T-helper 1 cell treated with Interleukin-12 subunit alpha and Interleukin-12 subunit beta and Interleukin-4 antibody, amounts not matched to agents 30 μg/mL and 1 μg/mL, for 36 hours (primary cell): Measurements from ENCODE around the gene NEK8.

Source experiments
- H3K27ac Mint-ChIP-seq: one replicate; pipeline ENCODE4 v1.8.0; 2021; ENCODE audit warnings: mild to moderate bottlenecking, mixed read lengths
- H3K27me3 Mint-ChIP-seq: one replicate; pipeline ENCODE4 v1.8.0; 2021; ENCODE audit warnings: low read depth, mixed read lengths
- H3K36me3 Mint-ChIP-seq: one replicate; pipeline ENCODE4 v1.8.0; 2021; ENCODE audit warnings: low read depth, mixed read lengths
- H3K4me1 Mint-ChIP-seq: one replicate; pipeline ENCODE4 v1.8.0; 2021; ENCODE audit warnings: low read depth, mixed read lengths
- H3K4me3 Mint-ChIP-seq: one replicate; pipeline ENCODE4 v1.8.0; 2021; ENCODE audit warnings: mild to moderate bottlenecking, moderate library complexity, mixed read lengths
- H3K9me3 Mint-ChIP-seq: one replicate; pipeline ENCODE4 v1.8.0; 2021; ENCODE audit warnings: mixed read lengths

NEK8 gene

GRCh38 chr17:28728364-28729200, at the start of gene NEK8:
TSS of gene NEK8 (plus strand) at chr17:28728788. CDS start at chr17:28728814, 26 bp downstream.
- peak within 1 kb of the TSS; percentile 97 for H3K27ac Mint-ChIP-seq
- H3K27me3 Mint-ChIP-seq = no peaks in the 10 kb centered on the region
- H3K4me3 Mint-ChIP-seq = peak within 1 kb of the TSS; percentile 91
- peaks cover 42% of the 10 kb centered on the region for H3K4me1 Mint-ChIP-seq
- no peaks in the 10 kb centered on the region for H3K9me3 Mint-ChIP-seq
- H3K36me3 Mint-ChIP-seq = peaks cover 16% of the 10 kb centered on the region

GRCh38 chr17:28682655-28683054, 45.9 kb upstream of the NEK8 start:
- Mint-ChIP-seq H3K36me3 (peaks cover 50% of the 10 kb centered on the region), H3K9me3 (no peaks in the 10 kb centered on the region), H3K4me1 (no peaks in the 10 kb centered on the region), H3K27me3 (no peaks in the 10 kb centered on the region), H3K27ac (no peak overlapping the region), H3K4me3 (no peak overlapping the region)

DNA sequence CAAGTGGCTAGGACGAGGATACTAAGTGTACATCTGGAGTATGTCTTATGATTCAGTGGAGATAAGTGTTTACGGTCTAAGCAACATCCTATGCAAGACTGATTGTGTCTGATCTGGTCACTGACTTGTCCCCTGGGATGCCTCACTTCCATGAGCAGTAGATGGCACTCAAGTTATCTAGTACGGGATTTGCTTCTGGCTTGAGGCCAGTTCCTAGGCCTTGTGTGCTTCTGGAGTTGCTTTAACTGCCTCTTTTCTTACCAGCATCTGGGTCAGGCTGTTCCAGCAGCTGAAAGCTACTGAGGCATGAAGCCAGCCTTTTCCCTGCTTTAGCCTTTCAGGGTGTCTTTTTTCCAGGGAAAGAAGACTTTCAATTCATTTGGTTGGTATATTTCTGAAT, 43.6 kb upstream of the NEK8 start:
- peaks cover 62% of the 10 kb centered on the region for H3K36me3 Mint-ChIP-seq
- H3K27ac Mint-ChIP-seq = no peak overlapping the region
- H3K9me3 Mint-ChIP-seq = no peaks in the 10 kb centered on the region
- no peaks in the 10 kb centered on the region for H3K27me3 Mint-ChIP-seq
- no peaks in the 10 kb centered on the region for H3K4me1 Mint-ChIP-seq
- H3K4me3 Mint-ChIP-seq = no peak overlapping the region

DNA sequence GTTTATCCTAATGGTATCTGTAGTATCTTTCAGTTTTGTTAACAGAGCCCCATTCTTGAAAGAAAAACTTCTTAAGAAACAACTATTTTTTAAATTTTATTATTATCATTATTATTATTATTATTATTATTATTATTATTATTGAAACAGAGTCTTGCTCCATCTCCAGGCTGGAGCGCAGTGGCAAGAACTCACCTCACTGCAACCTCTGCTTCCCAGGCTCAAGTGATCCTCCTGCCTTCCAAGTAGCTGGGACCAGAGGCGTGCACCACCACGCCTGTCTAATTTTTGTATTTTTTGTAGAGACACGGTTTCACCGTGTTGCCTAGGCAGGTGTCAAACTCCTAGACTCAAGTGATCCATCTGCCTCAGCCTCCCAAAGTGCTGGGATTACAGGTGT, 43.2 kb upstream of the NEK8 start:
- no peak overlapping the region for H3K4me3 Mint-ChIP-seq
- H3K27ac Mint-ChIP-seq = no peak overlapping the region
- H3K4me1 Mint-ChIP-seq = no peaks in the 10 kb centered on the region
- no peaks in the 10 kb centered on the region for H3K9me3 Mint-ChIP-seq
- H3K36me3 Mint-ChIP-seq = peaks cover 66% of the 10 kb centered on the region
- no peaks in the 10 kb centered on the region for H3K27me3 Mint-ChIP-seq

DNA sequence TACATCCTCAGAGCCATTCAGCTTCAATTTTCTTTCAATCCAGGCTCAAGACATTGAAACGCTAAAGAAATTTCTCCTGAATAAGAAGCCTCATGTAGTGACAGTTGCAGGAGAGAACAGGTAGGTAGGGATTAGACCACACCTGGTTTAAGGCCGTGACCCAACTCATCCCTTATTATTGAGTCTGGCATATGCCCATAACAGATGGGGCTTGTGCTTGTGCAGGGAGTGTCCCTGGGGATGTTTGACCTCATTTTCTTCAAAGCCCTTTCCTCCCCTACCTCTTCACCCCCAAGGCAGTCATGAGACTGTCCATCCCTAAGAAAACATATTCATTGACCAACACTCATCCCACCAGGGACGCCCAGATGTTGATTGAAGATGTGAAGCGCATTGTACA, 42.3 kb upstream of the NEK8 start:
- peaks cover 70% of the 10 kb centered on the region for H3K36me3 Mint-ChIP-seq
- no peak overlapping the region for H3K27ac Mint-ChIP-seq

GRCh38 chr17:28688481-28688880, 40.1 kb upstream of the NEK8 start:
- Mint-ChIP-seq H3K36me3 (peaks cover 63% of the 10 kb centered on the region), H3K27me3 (no peaks in the 10 kb centered on the region), H3K4me1 (no peaks in the 10 kb centered on the region), H3K27ac (no peak overlapping the region), H3K4me3 (no peak overlapping the region), H3K9me3 (no peaks in the 10 kb centered on the region)

More for the DNA sequence above, 42.3 kb upstream of the NEK8 start:
- Mint-ChIP-seq H3K4me3 (no peak overlapping the region), H3K27me3 (no peaks in the 10 kb centered on the region), H3K9me3 (no peaks in the 10 kb centered on the region), H3K4me1 (no peaks in the 10 kb centered on the region)

DNA sequence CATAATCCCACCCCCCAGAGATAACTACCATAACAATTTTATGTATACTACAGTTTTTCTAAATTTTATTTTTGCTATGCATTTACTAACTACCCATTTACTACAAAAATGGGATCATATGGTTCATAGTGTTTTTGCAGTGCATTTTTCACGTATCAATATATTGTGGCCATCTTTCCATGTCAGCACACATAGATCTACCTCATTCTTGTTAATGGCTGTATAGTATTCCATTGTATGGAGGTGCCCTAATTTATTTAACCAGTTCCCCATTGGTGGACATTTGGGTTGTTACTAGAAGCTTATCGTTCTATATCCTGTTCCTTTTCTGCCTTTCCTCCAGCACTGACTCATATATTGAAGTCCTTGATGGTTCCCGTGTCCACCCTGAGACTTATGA, 39.6 kb upstream of the NEK8 start:
- Mint-ChIP-seq H3K36me3 (peaks cover 65% of the 10 kb centered on the region), H3K4me3 (no peak overlapping the region), H3K9me3 (no peaks in the 10 kb centered on the region), H3K4me1 (no peaks in the 10 kb centered on the region), H3K27me3 (no peaks in the 10 kb centered on the region), H3K27ac (no peak overlapping the region)

DNA sequence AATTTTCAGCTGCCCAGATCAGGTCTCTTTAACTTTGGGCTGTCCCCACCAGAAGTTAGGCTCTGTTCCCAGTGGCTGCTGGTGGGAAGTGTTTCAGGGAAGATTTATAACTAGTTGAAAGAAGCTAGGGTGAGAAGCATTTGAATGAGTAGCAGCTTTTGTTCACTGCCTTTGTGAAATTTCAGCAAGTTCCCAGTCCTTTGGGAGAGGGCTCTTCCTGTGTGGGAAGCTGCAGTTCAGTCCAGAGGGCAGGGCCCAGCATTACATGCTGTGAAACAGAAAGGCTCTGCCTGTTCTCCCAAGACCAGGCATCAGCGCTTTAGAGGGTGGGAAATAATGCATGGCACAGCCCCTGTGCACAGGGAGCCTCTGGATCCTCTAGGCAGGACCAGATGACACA, 34.7 kb upstream of the NEK8 start:
- Mint-ChIP-seq H3K36me3 (peaks cover 49% of the 10 kb centered on the region), H3K4me3 (no peak overlapping the region), H3K4me1 (no peaks in the 10 kb centered on the region), H3K27ac (no peak overlapping the region), H3K9me3 (no peaks in the 10 kb centered on the region), H3K27me3 (no peaks in the 10 kb centered on the region)

GRCh38 chr17:28698253-28698941, 30.2 kb upstream of the NEK8 start:
- Mint-ChIP-seq H3K36me3 (peaks cover 49% of the 10 kb centered on the region), H3K27ac (no peak overlapping the region), H3K9me3 (no peaks in the 10 kb centered on the region), H3K27me3 (no peaks in the 10 kb centered on the region), H3K4me1 (no peaks in the 10 kb centered on the region), H3K4me3 (no peak overlapping the region)

GRCh38 chr17:28700278-28700677, 28.3 kb upstream of the NEK8 start:
- Mint-ChIP-seq H3K9me3 (no peaks in the 10 kb centered on the region), H3K36me3 (peaks cover 46% of the 10 kb centered on the region), H3K27me3 (no peaks in the 10 kb centered on the region), H3K4me1 (no peaks in the 10 kb centered on the region), H3K27ac (no peak overlapping the region), H3K4me3 (no peak overlapping the region)

GRCh38 chr17:28700830-28701492, 27.6 kb upstream of the NEK8 start:
- H3K4me1 Mint-ChIP-seq = peaks cover under 1% of the 10 kb centered on the region

DNA sequence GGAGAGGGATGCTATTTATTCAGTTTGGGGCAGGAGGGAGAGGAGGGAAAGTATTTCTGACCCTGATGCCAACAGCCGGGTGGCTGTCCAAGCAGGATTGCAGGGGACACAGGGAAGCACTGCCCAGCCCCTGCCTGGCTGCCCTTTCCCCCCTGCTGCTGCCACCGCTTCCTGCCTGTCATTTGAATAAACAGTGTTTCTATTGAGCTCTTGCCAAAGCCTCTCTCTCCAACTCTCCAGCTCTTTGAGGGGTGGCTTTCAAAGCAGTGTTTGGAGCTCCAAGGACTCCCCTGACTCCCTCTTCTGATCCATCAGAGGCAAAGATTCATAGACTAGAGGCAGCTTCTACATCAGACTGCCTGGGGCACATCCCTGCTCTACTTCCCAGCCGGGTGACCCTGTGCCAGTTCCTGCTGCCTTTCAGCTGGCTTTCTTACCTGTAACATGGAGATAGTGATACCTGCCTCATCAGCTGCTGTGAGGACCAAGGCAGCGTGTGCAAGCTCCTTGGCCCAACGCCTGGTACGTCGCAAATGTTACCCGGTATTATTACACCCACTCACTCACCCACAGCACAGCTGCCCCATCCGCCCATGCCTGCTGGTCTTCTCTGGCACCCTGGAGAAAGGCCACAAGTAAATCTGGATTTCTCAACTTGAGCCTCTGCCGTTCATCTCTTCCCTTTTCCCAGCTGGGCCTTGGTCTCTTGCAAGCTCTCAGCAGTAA, 26.4 kb upstream of the NEK8 start:
- no peak overlapping the region for H3K4me3 Mint-ChIP-seq
- peaks cover 40% of the 10 kb centered on the region for H3K36me3 Mint-ChIP-seq
- H3K27me3 Mint-ChIP-seq = no peaks in the 10 kb centered on the region
- H3K9me3 Mint-ChIP-seq = no peaks in the 10 kb centered on the region
- H3K27ac Mint-ChIP-seq = peak overlapping the region; percentile 34
- peaks cover 4% of the 10 kb centered on the region for H3K4me1 Mint-ChIP-seq

More at GRCh38 chr17:28700830-28701492, 27.6 kb upstream of the NEK8 start:
- no peak overlapping the region for H3K4me3 Mint-ChIP-seq
- peaks cover 44% of the 10 kb centered on the region for H3K36me3 Mint-ChIP-seq
- no peaks in the 10 kb centered on the region for H3K9me3 Mint-ChIP-seq
- H3K27me3 Mint-ChIP-seq = no peaks in the 10 kb centered on the region
- no peak overlapping the region for H3K27ac Mint-ChIP-seq

DNA sequence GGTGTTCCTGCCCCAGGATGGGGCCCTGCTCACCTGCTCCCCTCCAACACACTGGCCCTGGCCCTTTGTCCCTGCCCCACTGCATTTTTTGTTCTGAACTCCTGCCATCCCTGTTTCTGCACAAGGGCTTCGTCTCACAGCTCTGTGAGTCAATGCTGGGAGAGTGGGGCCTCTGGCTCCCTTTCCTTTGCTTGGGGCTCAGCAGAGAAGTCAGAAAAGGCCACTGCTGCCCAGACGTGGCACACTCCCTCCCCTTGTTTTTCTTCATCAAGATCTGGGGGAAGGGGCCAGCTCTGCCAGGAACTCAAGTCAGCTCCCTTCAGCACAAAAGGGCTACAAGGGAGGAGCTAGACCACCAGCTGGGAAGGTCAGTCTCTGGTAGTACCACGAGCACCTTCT, 25.8 kb upstream of the NEK8 start:
- no peak overlapping the region for H3K4me3 Mint-ChIP-seq
- no peaks in the 10 kb centered on the region for H3K27me3 Mint-ChIP-seq
- H3K27ac Mint-ChIP-seq = peak overlapping the region; percentile 34

GRCh38 chr17:28703552-28704218, 24.9 kb upstream of the NEK8 start:
- Mint-ChIP-seq H3K4me3 (no peak overlapping the region), H3K4me1 (peaks cover 8% of the 10 kb centered on the region), H3K27ac (no peak overlapping the region), H3K9me3 (no peaks in the 10 kb centered on the region), H3K27me3 (no peaks in the 10 kb centered on the region), H3K36me3 (peaks cover 36% of the 10 kb centered on the region)

More for the DNA sequence above, 25.8 kb upstream of the NEK8 start:
- Mint-ChIP-seq H3K36me3 (peaks cover 39% of the 10 kb centered on the region), H3K4me1 (peaks cover 8% of the 10 kb centered on the region), H3K9me3 (no peaks in the 10 kb centered on the region)
